Smooth muscle cell (in vitro differentiated cells): ENCODE data around the gene RNF13. TPM values are rescaled to one million over a fixed set of nuclear protein-coding genes. Genes with fewer than 3 reads are reported as not detected.

ENCODE experiments used
- DNase-seq: peaks from one replicate; lab custom pipeline; 2025; ENCODE audit not compliant: unreplicated experiment; lab: John Stamatoyannopoulos, UW
- H2AFZ ChIP-seq: fragments of 200-600 bp; sonication (generic); 2 replicates; pipeline ENCODE4 v1.6.0; 2016; ENCODE audit warnings: antibody characterized with exemption, low read depth, mild to moderate bottlenecking
- H3F3A ChIP-seq: fragments of 200-600 bp; sonication (generic); 2 replicates; pipeline ENCODE4 v1.6.0; 2017; ENCODE audit warnings: antibody characterized with exemption, low read depth
- H3K27ac ChIP-seq: fragments of 200-600 bp; sonication (generic); 2 replicates; pipeline ENCODE4 v1.5.1; 2016; ENCODE audit warnings: low read depth, mild to moderate bottlenecking
- H3K27me3 ChIP-seq: fragments of 200-600 bp; sonication (generic); 2 replicates; pipeline ENCODE4 v1.6.1; 2016; ENCODE audit warnings: low read depth, mild to moderate bottlenecking
- H3K36me3 ChIP-seq: fragments of 200-600 bp; sonication (generic); 2 replicates; pipeline ENCODE4 v1.5.1; 2016; ENCODE audit warnings: low read depth
- H3K4me1 ChIP-seq: fragments of 200-600 bp; sonication (generic); 2 replicates; pipeline ENCODE4 v1.5.1; 2016; ENCODE audit warnings: low read depth
- H3K4me2 ChIP-seq: fragments of 200-600 bp; sonication (generic); 2 replicates; pipeline ENCODE4 v1.6.0; 2016; ENCODE audit warnings: mild to moderate bottlenecking
- H3K4me3 ChIP-seq: fragments of 200-600 bp; sonication (generic); 2 replicates; pipeline ENCODE4 v1.5.1; 2016; ENCODE audit warnings: mild to moderate bottlenecking
- H3K79me2 ChIP-seq: fragments of 200-600 bp; sonication (generic); 2 replicates; pipeline ENCODE4 v1.6.0; 2016; ENCODE audit warnings: low read depth, mild to moderate bottlenecking
- H3K9ac ChIP-seq: fragments of 200-600 bp; sonication (generic); 2 replicates; pipeline ENCODE4 v1.6.0; 2016; ENCODE audit warnings: low read depth
- H3K9me3 ChIP-seq: fragments of 200-600 bp; sonication (generic); replicated peaks from 2 replicates; pipeline ENCODE4 v1.5.1; 2016; ENCODE audit warnings: low read depth
- H4K20me1 ChIP-seq: fragments of 200-600 bp; sonication (generic); 2 replicates; pipeline ENCODE4 v1.6.0; 2016; ENCODE audit warnings: low read depth
- CTCF ChIP-seq: fragments of 200-600 bp; sonication (generic); IDR thresholded peaks from 2 replicates; pipeline ENCODE4 v1.5.1; 2017; ENCODE audit warnings: borderline replicate concordance, mild to moderate bottlenecking, antibody characterized with exemption; ENCODE audit not compliant: insufficient read depth, poor library complexity, severe bottlenecking
- WGBS: methylation state at CpG from one replicate; pipeline ENCODE4 v1.1.7; 2016; ENCODE audit warnings: low lambda C conversion rate; 5-methylcytosine and 5-hydroxymethylcytosine counted together
- polyA plus RNA-seq: library from polyadenylated mRNA; unstranded; fragments of >200 nt; fragmentation: Nextera tagmentation; extraction: Ambion mirVana; gene quantifications from 2 replicates; pipeline ENCODE4 v1.2.1, GENCODE V29; 2016
- total RNA-seq: library from RNA; depleted of rRNA; stranded (reverse); fragments of >200 nt; gene quantifications from 2 replicates; pipeline ENCODE4 v1.2.3, GENCODE V29; 2014

The RNF13 gene
- total and polyA plus RNA-seq, 2 experiments from 2014 or later, result 46.1 to 81.9 TPM

- no peaks in the 10 kb centered on the region for H4K20me1 ChIP-seq
- no peak overlapping the region for H3K4me2 ChIP-seq
- H3F3A ChIP-seq, result no peaks in the 10 kb centered on the region
- H3K9me3 ChIP-seq, result no peaks in the 10 kb centered on the region
- no peak overlapping the region for H3K27ac ChIP-seq
- H3K27me3 ChIP-seq, result no peaks in the 10 kb centered on the region
- TF ChIP-seq CTCF, result no peak
- no peaks in the 10 kb centered on the region for H3K79me2 ChIP-seq
- no peak overlapping the region for H2AFZ ChIP-seq
- H3K4me3 ChIP-seq, result no peak overlapping the region
- H3K4me1 ChIP-seq, result no peaks in the 10 kb centered on the region
- H3K36me3 ChIP-seq, result no peaks in the 10 kb centered on the region
- DNase-seq, result no peak
- no peak overlapping the region for H3K9ac ChIP-seq
These were observed 88.8 kb downstream of the RNF13 start for GRCh38 chr3:149901770-149902169.

DNA sequence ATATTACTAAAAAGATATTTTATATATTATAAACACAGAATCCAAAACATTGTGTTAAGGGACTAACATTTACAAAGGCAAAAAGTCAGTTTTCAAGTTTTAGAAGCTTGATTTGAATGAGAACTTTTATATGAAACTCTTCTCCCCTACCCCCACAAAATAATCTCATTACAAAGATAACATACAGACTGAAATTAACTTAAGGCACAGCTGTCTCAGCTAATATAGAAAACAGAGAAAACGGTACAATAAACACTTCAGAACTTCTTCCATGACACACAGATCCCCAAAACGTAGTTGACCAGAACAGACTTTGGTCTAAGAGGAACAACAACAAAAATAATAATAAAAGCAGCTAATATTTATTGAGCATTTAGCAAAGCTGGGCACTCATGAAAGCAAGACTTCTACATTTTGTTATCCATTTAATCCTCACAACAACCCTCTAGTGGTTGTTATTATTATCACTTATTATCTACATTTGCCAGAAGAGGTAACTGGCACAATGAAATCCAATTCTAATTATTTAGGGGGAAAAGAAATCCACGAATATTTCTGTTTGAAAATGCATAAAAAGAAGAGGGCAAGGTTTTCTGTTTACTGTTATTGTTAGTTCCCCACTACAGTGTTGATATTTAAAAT lies 89.6 kb downstream of the RNF13 start:
- DNase-seq, result no peak
- H3K27me3 ChIP-seq, result no peaks in the 10 kb centered on the region
- H3K36me3 ChIP-seq, result no peaks in the 10 kb centered on the region
- H3K4me2 ChIP-seq, result no peak overlapping the region
- 84% methylated on average over 3 of the region's 3 CpGs for WGBS
- no peak overlapping the region for H3K27ac ChIP-seq
- no peaks in the 10 kb centered on the region for H3K9me3 ChIP-seq
- no peaks in the 10 kb centered on the region for H3F3A ChIP-seq
- H3K4me1 ChIP-seq, result no peaks in the 10 kb centered on the region
- no peaks in the 10 kb centered on the region for H3K79me2 ChIP-seq
- H2AFZ ChIP-seq, result no peak overlapping the region
- H4K20me1 ChIP-seq, result no peaks in the 10 kb centered on the region
- H3K9ac ChIP-seq, result no peak overlapping the region
- H3K4me3 ChIP-seq, result no peak overlapping the region
- TF ChIP-seq CTCF, result peak; percentile 18

- H3K4me3 ChIP-seq, result no peak overlapping the region
- no peaks in the 10 kb centered on the region for H3K79me2 ChIP-seq
- DNase-seq, result no peak
- H3K27ac ChIP-seq, result no peak overlapping the region
- no peaks in the 10 kb centered on the region for H3K9me3 ChIP-seq
- H2AFZ ChIP-seq, result no peak overlapping the region
- no peak overlapping the region for H3K9ac ChIP-seq
- no peaks in the 10 kb centered on the region for H3K36me3 ChIP-seq
- TF ChIP-seq CTCF, result no peak
- H3K4me1 ChIP-seq, result no peaks in the 10 kb centered on the region
- no peaks in the 10 kb centered on the region for H3F3A ChIP-seq
- H3K4me2 ChIP-seq, result no peak overlapping the region
- H4K20me1 ChIP-seq, result no peaks in the 10 kb centered on the region
- no peaks in the 10 kb centered on the region for H3K27me3 ChIP-seq
These were observed 93.0 kb downstream of the RNF13 start for GRCh38 chr3:149906036-149906435.

- Histone ChIP-seq H3K79me2 (no peaks in the 10 kb centered on the region), H3K27ac (no peak overlapping the region), H2AFZ (no peak overlapping the region), H3K4me3 (no peak overlapping the region), H3K9me3 (no peaks in the 10 kb centered on the region), H3K4me1 (no peaks in the 10 kb centered on the region), H3K4me2 (no peak overlapping the region), H4K20me1 (no peaks in the 10 kb centered on the region), H3K27me3 (no peaks in the 10 kb centered on the region), H3F3A (no peaks in the 10 kb centered on the region), H3K9ac (no peak overlapping the region), H3K36me3 (no peaks in the 10 kb centered on the region)
- no peak for TF ChIP-seq CTCF
- DNase-seq, result no peak
These were observed 95.5 kb downstream of the RNF13 start for GRCh38 chr3:149908424-149908957.
